Progenitor cell of endocrine pancreas (in vitro differentiated cells): Measurements from ENCODE around the gene RWDD3. TPM values are rescaled to one million over a fixed set of nuclear protein-coding genes. Genes with fewer than 3 reads are reported as not detected.

Experiments used
- DNase-seq: peaks from one replicate; pipeline ENCODE4 v3.0.0; 2021; ENCODE audit warnings: low spot score; ENCODE audit not compliant: unreplicated experiment
- H3K27ac Mint-ChIP-seq: 2 replicates; pipeline ENCODE4 v1.8.0; 2021; ENCODE audit warnings: mild to moderate bottlenecking, moderate library complexity, mixed read lengths
- H3K27me3 Mint-ChIP-seq: 2 replicates; pipeline ENCODE4 v1.8.0; 2021; ENCODE audit warnings: mixed read lengths
- H3K36me3 Mint-ChIP-seq: 2 replicates; pipeline ENCODE4 v1.8.0; 2022; ENCODE audit warnings: mixed read lengths; ENCODE audit not compliant: insufficient read depth
- H3K4me1 Mint-ChIP-seq: 2 replicates; pipeline ENCODE4 v1.8.0; 2021; ENCODE audit warnings: low read depth, mixed read lengths
- H3K4me3 Mint-ChIP-seq: 2 replicates; pipeline ENCODE4 v1.8.0; 2021; ENCODE audit warnings: low read depth, mild to moderate bottlenecking, moderate library complexity, mixed read lengths
- H3K9me3 Mint-ChIP-seq: 2 replicates; pipeline ENCODE4 v1.8.0; 2021; ENCODE audit warnings: low read depth, mixed read lengths
- CTCF ChIP-seq: fragments of 200-600 bp; sonication (generic); IDR thresholded peaks from one replicate; pipeline ENCODE4 v1.5.0; 2021; ENCODE audit warnings: antibody characterized with exemption, mild to moderate bottlenecking; ENCODE audit not compliant: unreplicated experiment
- total RNA-seq: library from RNA; stranded (reverse); gene quantifications from 2 replicates; pipeline ENCODE4 v1.2.1, GENCODE V29; 2021

Gene RWDD3
- total RNA-seq, 1 donor from 2014 or later, result 32.2 TPM

- Mint-ChIP-seq H3K9me3 (no peaks in the 10 kb centered on the region), H3K4me3 (no peak overlapping the region), H3K27ac (no peak overlapping the region)
Measured at GRCh38 chr1:95229706-95230105, 4.3 kb upstream of the RWDD3 start.

DNA sequence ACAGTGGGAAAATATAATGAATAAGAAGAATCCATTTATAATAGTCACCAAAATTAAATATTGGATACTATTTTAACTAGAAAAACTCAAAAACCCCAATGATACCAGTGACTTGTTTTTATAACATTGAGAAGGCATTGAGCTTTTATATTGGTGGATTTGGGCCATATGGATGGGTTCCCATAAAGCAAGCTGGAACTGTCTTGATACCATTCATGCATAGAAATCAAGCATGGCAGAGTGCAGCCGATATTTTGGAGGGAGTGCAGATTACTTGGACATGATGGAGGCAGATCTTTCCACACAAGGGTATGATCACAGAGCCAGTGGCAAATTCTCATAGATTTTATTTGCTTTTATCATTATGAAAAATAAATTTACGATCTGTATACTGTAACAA lies 3.8 kb upstream of the RWDD3 start:
- H3K4me3 Mint-ChIP-seq, result no peak overlapping the region
- DNase-seq, result no peak
- H3K4me1 Mint-ChIP-seq, result peaks cover 27% of the 10 kb centered on the region
- H3K36me3 Mint-ChIP-seq, result peaks cover 2% of the 10 kb centered on the region
- H3K27ac Mint-ChIP-seq, result no peak overlapping the region
- H3K27me3 Mint-ChIP-seq, result no peaks in the 10 kb centered on the region
- no peaks in the 10 kb centered on the region for H3K9me3 Mint-ChIP-seq
- no peak for TF ChIP-seq CTCF

More at GRCh38 chr1:95229706-95230105, 4.3 kb upstream of the RWDD3 start:
- TF ChIP-seq CTCF, result no peak
- Mint-ChIP-seq H3K4me1 (peaks cover 26% of the 10 kb centered on the region), H3K27me3 (no peaks in the 10 kb centered on the region), H3K36me3 (peaks cover 2% of the 10 kb centered on the region)
- no peak for DNase-seq

DNA sequence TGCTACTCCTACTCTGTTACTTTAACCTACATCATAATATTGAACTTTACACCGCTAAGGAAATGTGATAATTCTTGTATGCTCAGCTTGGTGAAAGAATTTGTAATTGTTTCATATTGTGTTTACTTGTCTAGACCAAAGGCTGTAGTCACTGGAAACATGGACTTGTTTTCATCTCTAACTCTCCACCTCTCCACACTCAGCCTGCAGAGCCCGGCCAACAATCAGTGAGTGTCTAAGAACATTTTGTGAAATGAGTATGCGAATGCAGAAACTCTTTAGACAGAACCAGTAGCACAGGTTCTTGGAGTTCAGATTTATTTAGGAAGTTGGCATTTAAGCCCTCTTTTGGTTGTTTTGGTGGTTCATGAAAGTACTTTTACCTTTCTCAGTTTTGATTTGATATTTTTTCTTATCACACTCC lies 3.2 kb upstream of the RWDD3 start:
- TF ChIP-seq CTCF, result no peak
- Mint-ChIP-seq H3K4me1 (peaks cover 28% of the 10 kb centered on the region), H3K36me3 (peaks cover 3% of the 10 kb centered on the region), H3K4me3 (no peak overlapping the region), H3K9me3 (no peaks in the 10 kb centered on the region), H3K27me3 (no peaks in the 10 kb centered on the region), H3K27ac (no peak overlapping the region)
- DNase-seq, result no peak

- DNase-seq, result no peak
- TF ChIP-seq CTCF, result no peak
- H3K4me3 Mint-ChIP-seq, result peak overlapping the region; percentile 86
- H3K36me3 Mint-ChIP-seq, result peaks cover 12% of the 10 kb centered on the region
- no peaks in the 10 kb centered on the region for H3K9me3 Mint-ChIP-seq
- H3K27ac Mint-ChIP-seq, result peak overlapping the region; percentile 91
- H3K27me3 Mint-ChIP-seq, result no peaks in the 10 kb centered on the region
- peaks cover 26% of the 10 kb centered on the region for H3K4me1 Mint-ChIP-seq
Measured at GRCh38 chr1:95232646-95233318, 1.2 kb upstream of the RWDD3 start.

GRCh38 chr1:95233319-95233736 lies 682 bp upstream of the RWDD3 start:
- TF ChIP-seq CTCF, result no peak
- DNase-seq, result no peak
- Mint-ChIP-seq H3K27me3 (no peaks in the 10 kb centered on the region), H3K4me3 (peak overlapping the region; percentile 86), H3K27ac (peak overlapping the region; percentile 91), H3K9me3 (no peaks in the 10 kb centered on the region), H3K36me3 (peaks cover 14% of the 10 kb centered on the region), H3K4me1 (peaks cover 26% of the 10 kb centered on the region)
